Gastroesophageal sphincter (tissue), 4 donors: Measurements from ENCODE around the gene C19orf38. TPM values are rescaled to one million over a fixed set of nuclear protein-coding genes. Genes with fewer than 3 reads are reported as not detected.

ENCODE experiments used
- ATAC-seq: fragments of 150-250 bp; one replicate; pipeline ENCODE4 v1.9.1; 2016; ENCODE audit warnings: mild to moderate bottlenecking, moderate library complexity
- H3K27ac ChIP-seq, 4 donors: fragments of 200-600 bp; sonication (generic) in 3 of 4; 1 replicate in 3 of 4; 2 replicates in 1 of 4; pipeline ENCODE4 v1.5.1; 2016 to 2019
- H3K27me3 ChIP-seq: fragments of 200-600 bp; sonication (generic); one replicate; pipeline ENCODE4 v1.5.1; 2019
- H3K36me3 ChIP-seq, 2 donors: fragments of 200-600 bp; sonication (generic); one replicate each; pipeline ENCODE4 v1.5.1; 2019; ENCODE audit warnings: control low read depth in 1 of 2
- H3K4me1 ChIP-seq, 3 donors: fragments of 200-600 bp; sonication (generic); 1 replicate in 2 of 3; 2 replicates in 1 of 3; pipeline ENCODE4 v1.5.1; 2016 to 2019; ENCODE audit warnings: control low read depth in 2 of 3
- H3K4me3 ChIP-seq, 2 donors: fragments of 200-600 bp; sonication (generic); one replicate each; pipeline ENCODE4 v1.5.1; 2019; ENCODE audit warnings: mild to moderate bottlenecking in 1 of 2, moderate library complexity in 1 of 2
- H3K9me3 ChIP-seq, 3 donors: fragments of 200-600 bp; sonication (generic); one replicate each; pipeline ENCODE4 v1.5.1; 2017 to 2019; ENCODE audit warnings: control low read depth in 2 of 3
- CTCF ChIP-seq, 4 experiments: fragments of 200-600 bp in 2 of 4; fragments of 450-650 bp in 2 of 4; sonication (generic) in 1 of 4; IDR thresholded peaks; one replicate each; pipeline ENCODE4 v1.5.1; 2017 to 2019; ENCODE audit warnings: antibody characterized with exemption in 4 of 4, mild to moderate bottlenecking in 2 of 4, moderate library complexity in 2 of 4
- EP300 ChIP-seq: sonication (generic); formaldehyde crosslinking; IDR thresholded peaks from one replicate; pipeline ENCODE4 v1.6.1; 2017; ENCODE audit warnings: antibody characterized with exemption, mild to moderate bottlenecking
- POLR2A ChIP-seq, 2 donors: fragments of 450-650 bp; IDR thresholded peaks; one replicate each; pipeline ENCODE4 v1.6.1; 2017; ENCODE audit warnings: antibody characterized with exemption in 2 of 2, mild to moderate bottlenecking in 2 of 2, moderate library complexity in 1 of 2
- POLR2AphosphoS5 ChIP-seq: sonication (generic); formaldehyde crosslinking; IDR thresholded peaks from one replicate; pipeline ENCODE4 v1.6.1; 2017; ENCODE audit warnings: antibody characterized with exemption
- WGBS, 2 donors: methylation state at CpG; one replicate each; pipeline ENCODE4 v1.1.5; 2018; ENCODE audit warnings: low coverage in 1 of 2; 5-methylcytosine and 5-hydroxymethylcytosine counted together
- total RNA-seq, 4 donors: library from RNA; depleted of rRNA; stranded (reverse); fragments of >200 nt; gene quantifications; one replicate each; pipeline ENCODE4 v1.1.0, GENCODE V29; 2016

The C19orf38 gene
- total RNA-seq, 4 donors from 2014 or later, result 0.89 to 3.1 (median 2.1) TPM; not detected in 1

- Histone ChIP-seq H3K27ac (no peak overlapping the region), H3K4me1 (peaks cover 0 to 12% (median 0%) of the 10 kb centered on the region in 3 donors), H3K36me3 (peaks cover 0 to 94% of the 10 kb centered on the region in 2 donors), H3K27me3 (no peaks in the 10 kb centered on the region), H3K9me3 (no peaks in the 10 kb centered on the region), H3K4me3 (no peak overlapping the region)
- no peak for ATAC-seq
- TF ChIP-seq POLR2A (IDR thresholded peaks at IDR 0.05), result no peak
- TF ChIP-seq CTCF (IDR thresholded peaks at IDR 0.05), result no peak
- no peak for TF ChIP-seq EP300
- no peak for TF ChIP-seq POLR2AphosphoS5
- 89 to 90% methylated on average over 5 to 14 of the region's 27 CpGs for WGBS, 2 donors
Measured at GRCh38 chr19:10819124-10820060, 28.8 kb upstream of the C19orf38 start.

- H3K9me3 ChIP-seq, result no peaks in the 10 kb centered on the region
- H3K4me1 ChIP-seq, result peaks cover 0 to 12% (median 0%) of the 10 kb centered on the region in 3 donors
- peaks cover 0 to 94% of the 10 kb centered on the region in 2 donors for H3K36me3 ChIP-seq
- no peak for ATAC-seq
- H3K27me3 ChIP-seq, result no peaks in the 10 kb centered on the region
- H3K4me3 ChIP-seq, result no peak overlapping the region
- WGBS, 2 donors, result 81 to 100% methylated on average over 1 to 3 of the region's 7 CpGs
- H3K27ac ChIP-seq, result no peak overlapping the region
- TF ChIP-seq CTCF (IDR thresholded peaks at IDR 0.05) (no peak), POLR2A (IDR thresholded peaks at IDR 0.05) (no peak), EP300 (no peak), POLR2AphosphoS5 (no peak)
Measured at GRCh38 chr19:10820173-10820572, 28.0 kb upstream of the C19orf38 start.

GRCh38 chr19:10823690-10824089 is 24.5 kb upstream of the C19orf38 start:
- Histone ChIP-seq H3K27me3 (no peaks in the 10 kb centered on the region), H3K4me1 (no peaks in the 10 kb centered on the region), H3K9me3 (no peaks in the 10 kb centered on the region), H3K4me3 (no peak overlapping the region), H3K36me3 (peaks cover 0 to 95% of the 10 kb centered on the region in 2 donors), H3K27ac (no peak overlapping the region)
- no peak for ATAC-seq
- 80 to 93% methylated on average over 1 to 7 of the region's 12 CpGs for WGBS, 2 donors
- TF ChIP-seq EP300 (no peak), POLR2AphosphoS5 (no peak), CTCF (IDR thresholded peaks at IDR 0.05) (no peak), POLR2A (IDR thresholded peaks at IDR 0.05) (no peak)

- no peak overlapping the region for H3K4me3 ChIP-seq
- peaks cover 0 to 95% of the 10 kb centered on the region in 2 donors for H3K36me3 ChIP-seq
- H3K4me1 ChIP-seq, result no peaks in the 10 kb centered on the region
- H3K9me3 ChIP-seq, result no peaks in the 10 kb centered on the region
- no peaks in the 10 kb centered on the region for H3K27me3 ChIP-seq
- no peak overlapping the region for H3K27ac ChIP-seq
- ATAC-seq, result no peak
- WGBS, 2 donors, result 80 to 90% methylated on average over 1 to 2 of the region's 7 CpGs
- TF ChIP-seq CTCF (IDR thresholded peaks at IDR 0.05), result no peak
- TF ChIP-seq EP300, result no peak
- no peak for TF ChIP-seq POLR2AphosphoS5
- TF ChIP-seq POLR2A (IDR thresholded peaks at IDR 0.05), result no peak
Measured at GRCh38 chr19:10826231-10826630, 22.0 kb upstream of the C19orf38 start.

GRCh38 chr19:10826846-10827245 is 21.4 kb upstream of the C19orf38 start:
- no peaks in the 10 kb centered on the region for H3K4me1 ChIP-seq
- no peaks in the 10 kb centered on the region for H3K9me3 ChIP-seq
- TF ChIP-seq EP300, result no peak
- no peak for TF ChIP-seq POLR2A (IDR thresholded peaks at IDR 0.05)
- TF ChIP-seq CTCF (IDR thresholded peaks at IDR 0.05), result no peak
- TF ChIP-seq POLR2AphosphoS5, result no peak
- no peak for ATAC-seq
- no peaks in the 10 kb centered on the region for H3K27me3 ChIP-seq
- peaks cover 0 to 95% of the 10 kb centered on the region in 2 donors for H3K36me3 ChIP-seq
- WGBS, 2 donors, result 50 to 87% methylated on average over 2 to 6 of the region's 6 CpGs
- no peak overlapping the region for H3K4me3 ChIP-seq
- no peak overlapping the region for H3K27ac ChIP-seq
